ENCODE data around the gene CGB2. TPM values are rescaled to one million over a fixed set of nuclear protein-coding genes. Genes with fewer than 3 reads are reported as not detected.
A peak's percentile ranks its signal among the peaks of the same experiment; 100 is the strongest.
"Not testable (repeated sequence)": the region's sequence is repeated elsewhere in the genome, so short reads cannot be mapped to it uniquely, and the experiment has no call there.

Gene CGB2
- total RNA-seq, 1 donor: not detected

GRCh38 chr19:49070416-49070815, 38.7 kb downstream of the CGB2 start:
- no peak for DNase-seq (ENCODE audit: low read depth)
- no peak for TF ChIP-seq CTCF (IDR thresholded peaks at IDR 0.05; ENCODE audit: insufficient read depth, low read depth, low read length)
- no peak overlapping the region for H3K4me3 ChIP-seq (ENCODE audit: low read depth, low read length)

GRCh38 chr19:49071860-49072547, 40.3 kb downstream of the CGB2 start:
- TF ChIP-seq CTCF (IDR thresholded peaks at IDR 0.05; ENCODE audit: insufficient read depth, low read depth, low read length): no peak
- no peak for DNase-seq (ENCODE audit: low read depth)
- H3K4me3 ChIP-seq (ENCODE audit: low read depth, low read length): no peak overlapping the region

GRCh38 chr19:49073514-49074378, 42.1 kb downstream of the CGB2 start:
- DNase-seq (ENCODE audit: low read depth): no peak
- peak; percentile 24 for TF ChIP-seq CTCF (IDR thresholded peaks at IDR 0.05; ENCODE audit: insufficient read depth, low read depth, low read length)
- no peak overlapping the region for H3K4me3 ChIP-seq (ENCODE audit: low read depth, low read length)

GRCh38 chr19:49074869-49075268, 43.2 kb downstream of the CGB2 start:
- H3K4me3 ChIP-seq (ENCODE audit: low read depth, low read length): not testable (repeated sequence)
- peak; percentile 62 for TF ChIP-seq CTCF (IDR thresholded peaks at IDR 0.05; ENCODE audit: insufficient read depth, low read depth, low read length)
- peak; percentile 53 for DNase-seq (ENCODE audit: low read depth)

- no peak overlapping the region for H3K4me3 ChIP-seq (ENCODE audit: low read depth, low read length)
- DNase-seq (ENCODE audit: low read depth): no peak
- no peak for TF ChIP-seq CTCF (IDR thresholded peaks at IDR 0.05; ENCODE audit: insufficient read depth, low read depth, low read length)
These were observed 48.7 kb downstream of the CGB2 start for GRCh38 chr19:49080392-49080791.

GRCh38 chr19:49081273-49081672, 49.6 kb downstream of the CGB2 start:
- no peak for DNase-seq (ENCODE audit: low read depth)
- TF ChIP-seq CTCF (IDR thresholded peaks at IDR 0.05; ENCODE audit: insufficient read depth, low read depth, low read length): no peak
- no peak overlapping the region for H3K4me3 ChIP-seq (ENCODE audit: low read depth, low read length)

Small RNA genes within 50 kb of the gene (small RNA-seq; reads per million reads assigned to genes)
- not detected for gene MIR6798
- gene RN7SL708P: not detected

Other genes with a start within 250 kb of the CGB2 start
- gene BCAT2, start 220.9 kb upstream of the CGB2 start, total RNA-seq: 30.3 and 31.5 TPM in 2 replicates
- gene HSD17B14, start 195.4 kb upstream of the CGB2 start, total RNA-seq: 12.2 and 13.8 TPM in 2 replicates
- gene PLEKHA4, start 163.3 kb upstream of the CGB2 start, total RNA-seq: 6.0 and 12.2 TPM in 2 replicates
- 63.9 and 76.0 TPM in 2 replicates for gene PPP1R15A, start 159.5 kb upstream of the CGB2 start, total RNA-seq
- gene TULP2, start 133.1 kb upstream of the CGB2 start, total RNA-seq: 0.32 TPM in 1 of 2 replicates, not detected in the other
- 139 and 154 TPM in 2 replicates for gene NUCB1, start 131.6 kb upstream of the CGB2 start, total RNA-seq
- not detected in 2 replicates for gene DHDH, start 98.2 kb upstream of the CGB2 start, total RNA-seq
- 65.4 and 85.9 TPM in 2 replicates for gene BAX, start 77.0 kb upstream of the CGB2 start, total RNA-seq
- gene FTL, start 66.6 kb upstream of the CGB2 start, total RNA-seq: 2,928 and 4,150 TPM in 2 replicates
- 39.6 and 43.2 TPM in 2 replicates for gene GYS1, start 38.6 kb upstream of the CGB2 start, total RNA-seq
- 162 and 176 TPM in 2 replicates for gene RUVBL2, start 38.0 kb upstream of the CGB2 start, total RNA-seq
- gene LHB, start 14.8 kb upstream of the CGB2 start, total RNA-seq: 0.32 TPM in 1 of 2 replicates, not detected in the other
- gene CGB3, start 7.6 kb upstream of the CGB2 start, total RNA-seq: not detected in 2 replicates
- gene CGB1, start 5.0 kb downstream of the CGB2 start, total RNA-seq: not detected in 2 replicates
- gene CGB5, start 12.0 kb downstream of the CGB2 start, total RNA-seq: 0.32 TPM in 1 of 2 replicates, not detected in the other
- gene CGB8, start 17.2 kb downstream of the CGB2 start, total RNA-seq: not detected in 2 replicates
- gene CGB7, start 25.9 kb downstream of the CGB2 start, total RNA-seq: under 0.01 and 0.32 TPM in 2 replicates
- gene NTF4, start 32.9 kb downstream of the CGB2 start, total RNA-seq: not detected in 2 replicates
- gene KCNA7, start 40.8 kb downstream of the CGB2 start, total RNA-seq: not detected in 2 replicates
- gene SNRNP70, start 53.6 kb downstream of the CGB2 start, total RNA-seq: 117 and 197 TPM in 2 replicates
- gene LIN7B, start 82.5 kb downstream of the CGB2 start, total RNA-seq: 4.8 and 6.5 TPM in 2 replicates
- 0.32 TPM in 1 of 2 replicates, not detected in the other for gene C19orf73, start 87.3 kb downstream of the CGB2 start, total RNA-seq
- 1.6 and 2.2 TPM in 2 replicates for gene PPFIA3, start 87.7 kb downstream of the CGB2 start, total RNA-seq
- under 0.01 TPM in 1 of 2 replicates, not detected in the other for gene HRC, start 123.5 kb downstream of the CGB2 start, total RNA-seq
- 17.3 and 18.0 TPM in 2 replicates for gene TRPM4, start 125.9 kb downstream of the CGB2 start, total RNA-seq